Right atrium auricular region (tissue), 2 donors: ENCODE data around the gene ATP6V0A4. TPM values are rescaled to one million over a fixed set of nuclear protein-coding genes. Genes with fewer than 3 reads are reported as not detected.

Source experiments
- DNase-seq: peaks from one replicate; pipeline ENCODE4 v3.0.0-alpha.2; 2019; ENCODE audit warnings: low spot score
- H3K27ac ChIP-seq, 2 donors: fragments of 200-600 bp; sonication (generic); 1 replicate in 1 of 2; 2 replicates in 1 of 2; pipeline ENCODE4 v1.5.1; 2016 to 2019
- H3K27me3 ChIP-seq, 2 donors: fragments of 200-600 bp; sonication (generic); one replicate each; pipeline versions ENCODE4 v1.5.1 to v1.6.0; 2017 to 2019
- H3K36me3 ChIP-seq: fragments of 200-600 bp; sonication (generic); one replicate; pipeline ENCODE4 v1.5.1; 2016
- H3K4me1 ChIP-seq, 2 donors: fragments of 200-600 bp; sonication (generic); one replicate each; pipeline versions ENCODE4 v1.5.1 to v1.6.0; 2017 to 2019
- H3K4me3 ChIP-seq, 2 donors: fragments of 200-600 bp; sonication (generic); 1 replicate in 1 of 2; 2 replicates in 1 of 2; pipeline ENCODE4 v1.5.1; 2017 to 2019; ENCODE audit warnings: mild to moderate bottlenecking in 1 of 2, moderate library complexity in 1 of 2
- H3K9me3 ChIP-seq, 2 donors: fragments of 200-600 bp; sonication (generic); one replicate each; pipeline ENCODE4 v1.5.1; 2019
- CTCF ChIP-seq, 2 donors: fragments of 200-600 bp; sonication (generic); IDR thresholded peaks; one replicate each; pipeline ENCODE4 v1.5.1; 2019; ENCODE audit warnings: antibody characterized with exemption in 2 of 2
- total RNA-seq, 2 donors: library from RNA; depleted of rRNA; stranded (reverse); fragments of >200 nt; gene quantifications; one replicate each; pipeline ENCODE4 v1.1.0, GENCODE V29; 2016

The ATP6V0A4 gene
- total RNA-seq, 2 donors from 2014 or later = not detected

- no peaks in the 10 kb centered on the region for H3K9me3 ChIP-seq
- TF ChIP-seq CTCF (IDR thresholded peaks at IDR 0.05) = no peak
- H3K27ac ChIP-seq = no peak overlapping the region
- H3K27me3 ChIP-seq = no peaks in the 10 kb centered on the region
- DNase-seq = no peak
- H3K36me3 ChIP-seq = no peaks in the 10 kb centered on the region
- H3K4me3 ChIP-seq = no peak overlapping the region
- no peaks in the 10 kb centered on the region for H3K4me1 ChIP-seq
Observed at GRCh38 chr7:138773176-138773575, 24.8 kb downstream of the ATP6V0A4 start.

GRCh38 chr7:138770904-138771303 lies 27.1 kb downstream of the ATP6V0A4 start:
- no peak for DNase-seq
- Histone ChIP-seq H3K4me1 (no peaks in the 10 kb centered on the region), H3K9me3 (no peaks in the 10 kb centered on the region), H3K27me3 (no peaks in the 10 kb centered on the region), H3K36me3 (no peaks in the 10 kb centered on the region), H3K27ac (no peak overlapping the region), H3K4me3 (no peak overlapping the region)
- TF ChIP-seq CTCF (IDR thresholded peaks at IDR 0.05) = no peak

GRCh38 chr7:138768241-138768640 lies 29.8 kb downstream of the ATP6V0A4 start:
- Histone ChIP-seq H3K9me3 (no peaks in the 10 kb centered on the region), H3K36me3 (no peaks in the 10 kb centered on the region), H3K27ac (no peak overlapping the region), H3K4me3 (no peak overlapping the region), H3K4me1 (no peaks in the 10 kb centered on the region), H3K27me3 (no peaks in the 10 kb centered on the region)
- TF ChIP-seq CTCF (IDR thresholded peaks at IDR 0.05) = no peak
- DNase-seq = no peak

- no peak overlapping the region for H3K27ac ChIP-seq
- no peaks in the 10 kb centered on the region for H3K36me3 ChIP-seq
- no peaks in the 10 kb centered on the region for H3K27me3 ChIP-seq
- H3K4me1 ChIP-seq = no peaks in the 10 kb centered on the region
- H3K9me3 ChIP-seq = no peaks in the 10 kb centered on the region
- no peak for TF ChIP-seq CTCF (IDR thresholded peaks at IDR 0.05)
- H3K4me3 ChIP-seq = no peak overlapping the region
- DNase-seq = no peak
Observed at GRCh38 chr7:138756591-138757242, 41.3 kb downstream of the ATP6V0A4 start.

GRCh38 chr7:138755842-138756590 lies 42.0 kb downstream of the ATP6V0A4 start:
- no peaks in the 10 kb centered on the region for H3K4me1 ChIP-seq
- no peaks in the 10 kb centered on the region for H3K9me3 ChIP-seq
- no peak for TF ChIP-seq CTCF (IDR thresholded peaks at IDR 0.05)
- DNase-seq = no peak
- no peak overlapping the region for H3K4me3 ChIP-seq
- H3K36me3 ChIP-seq = no peaks in the 10 kb centered on the region
- no peak overlapping the region for H3K27ac ChIP-seq
- H3K27me3 ChIP-seq = no peaks in the 10 kb centered on the region
